GM12865 (cell line): ENCODE data around the gene PLCL1.

Source experiments
- DNase-seq: peaks from one replicate; pipeline ENCODE4 v3.0.0; 2010; ENCODE audit warnings: low read depth
- H3K4me3 ChIP-seq: 2 replicates; pipeline ENCODE4 v1.5.1; 2011; ENCODE audit warnings: mild to moderate bottlenecking, low read depth, low read length, control low read depth
- CTCF ChIP-seq: IDR thresholded peaks from 2 replicates; pipeline ENCODE4 v1.5.1; 2011; ENCODE audit warnings: low read length, control low read depth, low read depth, inconsistent platforms; ENCODE audit not compliant: insufficient read depth; ENCODE audit errors: missing control alignments

Gene PLCL1

GRCh38 chr2:197878792-197879191 lies 74.4 kb downstream of the PLCL1 start:
- no peak for DNase-seq
- H3K4me3 ChIP-seq = no peak overlapping the region
- no peak for TF ChIP-seq CTCF

DNA sequence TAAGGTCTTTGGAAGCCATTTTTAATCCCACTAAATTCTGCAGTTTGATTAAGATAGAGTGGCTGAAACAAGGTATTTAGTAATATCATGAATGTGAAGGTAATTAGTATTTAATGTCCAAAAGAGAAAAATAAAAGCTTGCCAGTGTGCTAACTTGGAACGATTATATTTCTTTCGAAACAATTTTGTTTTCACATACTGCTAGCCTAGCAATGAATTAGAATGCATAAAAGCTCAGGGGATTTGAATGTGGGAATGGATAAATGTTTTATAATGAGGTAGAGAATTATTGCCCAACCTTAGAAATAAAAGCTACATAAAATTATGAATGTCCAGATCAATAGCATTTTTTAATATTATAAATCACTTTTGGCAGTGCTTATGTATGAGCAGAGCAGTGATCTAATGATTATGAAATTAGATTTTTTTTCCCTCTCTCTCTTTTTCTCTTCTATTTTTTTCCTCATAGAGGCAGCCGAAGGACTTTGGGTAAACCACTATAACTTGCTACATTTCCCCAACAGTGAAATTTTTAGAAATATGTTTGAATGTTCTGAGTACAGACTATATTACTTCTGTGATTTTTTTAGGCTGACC lies 75.5 kb downstream of the PLCL1 start:
- no peak overlapping the region for H3K4me3 ChIP-seq
- no peak for DNase-seq
- no peak for TF ChIP-seq CTCF

- H3K4me3 ChIP-seq = no peak overlapping the region
- no peak for DNase-seq
- no peak for TF ChIP-seq CTCF
These were observed 79.1 kb downstream of the PLCL1 start for GRCh38 chr2:197883354-197884032.

DNA sequence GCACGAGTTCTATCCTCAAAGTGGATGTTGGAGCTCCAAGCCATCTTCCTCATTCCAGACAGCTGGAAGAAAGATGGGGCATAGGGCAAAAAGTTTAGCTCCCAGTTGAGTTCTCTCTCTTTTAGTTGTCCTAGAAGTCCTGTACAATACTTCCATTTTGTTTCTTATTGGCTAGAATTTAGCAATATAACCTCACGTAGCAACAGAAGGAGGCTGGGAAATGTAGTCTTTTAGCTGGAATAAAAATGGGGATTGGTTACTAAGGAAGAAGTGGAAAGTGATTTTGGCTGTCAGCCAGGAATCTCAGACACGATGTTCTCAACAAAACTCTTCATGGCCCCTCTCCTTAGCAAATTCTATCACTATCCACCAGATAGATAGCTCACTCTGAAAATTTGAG lies 79.9 kb downstream of the PLCL1 start:
- H3K4me3 ChIP-seq = no peak overlapping the region
- DNase-seq = no peak
- no peak for TF ChIP-seq CTCF

DNA sequence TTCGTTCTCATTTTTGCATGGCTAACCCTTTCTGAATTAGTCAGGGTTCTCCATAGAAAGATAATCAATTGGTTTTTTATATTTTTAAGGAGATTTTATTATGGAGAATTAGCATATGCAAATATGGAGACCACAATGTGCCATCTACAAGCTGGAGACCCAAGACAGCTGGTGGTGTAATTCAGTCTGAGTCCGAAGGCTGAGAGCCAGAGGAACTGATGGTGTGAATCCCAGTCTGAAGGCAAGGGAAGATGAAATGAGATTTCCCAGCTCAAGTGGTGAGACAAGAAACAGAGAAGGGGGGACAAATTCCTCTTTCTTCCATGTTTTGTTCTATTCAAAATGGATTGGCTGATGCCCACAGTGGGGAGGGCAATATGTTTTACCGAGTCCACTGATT lies 80.7 kb downstream of the PLCL1 start:
- no peak for DNase-seq
- H3K4me3 ChIP-seq = no peak overlapping the region
- TF ChIP-seq CTCF = no peak

DNA sequence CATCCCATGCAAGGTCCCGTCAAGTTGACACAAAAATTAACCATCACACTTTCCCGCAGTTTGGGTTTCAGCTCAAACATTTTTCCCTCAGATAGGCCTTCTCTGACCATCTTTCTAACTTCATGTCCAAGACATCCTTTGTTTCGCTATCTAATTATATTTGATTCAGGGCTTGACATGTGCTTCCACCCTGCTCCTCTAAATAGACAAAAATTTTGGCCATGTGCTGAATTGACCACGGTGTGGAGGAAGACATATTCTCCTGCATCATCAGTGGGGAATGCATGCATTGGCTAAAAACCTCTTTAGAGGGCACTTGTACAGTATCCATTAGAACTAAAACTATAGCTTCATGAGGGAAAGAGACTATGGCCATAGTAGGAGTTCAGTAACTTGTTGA lies 81.2 kb downstream of the PLCL1 start:
- TF ChIP-seq CTCF = no peak

DNA sequence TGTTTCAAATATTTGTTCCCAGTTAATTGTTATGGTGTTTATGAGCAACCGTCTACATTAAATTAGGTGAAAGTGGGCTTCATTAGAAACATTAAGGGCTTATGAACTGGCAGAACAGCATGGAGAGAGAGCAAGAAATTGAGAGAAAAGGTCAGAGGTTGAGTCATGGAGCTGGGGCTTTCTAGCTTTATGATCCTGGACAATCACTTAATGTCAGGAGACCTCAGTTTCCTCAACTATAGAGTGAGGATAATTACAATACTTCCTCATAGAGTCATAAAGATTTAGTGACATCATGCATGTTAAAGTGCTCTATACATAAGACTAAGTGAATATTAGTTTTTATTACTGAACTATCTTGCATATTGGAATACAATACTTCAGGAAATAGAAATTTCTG lies 83.9 kb downstream of the PLCL1 start:
- DNase-seq = no peak
- no peak overlapping the region for H3K4me3 ChIP-seq
- TF ChIP-seq CTCF = no peak

More for the DNA sequence above, 81.2 kb downstream of the PLCL1 start:
- H3K4me3 ChIP-seq = no peak overlapping the region
- no peak for DNase-seq
